GM12878 (cell line): ENCODE data around the gene VAV2.

Experiments
- BCL11A ChIP-seq: IDR thresholded peaks from 2 replicates; pipeline ENCODE4 v1.6.1; 2011; ENCODE audit warnings: low read depth, low read length
- BHLHE40 ChIP-seq, 2 experiments: fragments of 450-650 bp in 1 of 2; IDR thresholded peaks; 2 replicates each; pipeline ENCODE4 v1.6.1; 2011 to 2017; ENCODE audit warnings: low read depth in 2 of 2, borderline replicate concordance in 1 of 2, improper control_type of control experiment in 1 of 2, low read length in 1 of 2, mild to moderate bottlenecking in 1 of 2
- CBX5 ChIP-seq: sonication (generic); IDR thresholded peaks from 2 replicates; pipeline ENCODE4 v1.6.1; 2016; ENCODE audit warnings: low read depth, moderate library complexity, mild to moderate bottlenecking, inconsistent platforms
- DPF2 ChIP-seq: fragments of 450-650 bp; IDR thresholded peaks from 2 replicates; pipeline ENCODE4 v1.6.1; 2017; ENCODE audit warnings: mild to moderate bottlenecking
- EZH2 ChIP-seq: IDR thresholded peaks from 2 replicates; pipeline ENCODE4 v1.6.1; 2012; ENCODE audit warnings: low read depth, mild to moderate bottlenecking, control low read depth, inconsistent platforms, low read length, borderline replicate concordance; ENCODE audit not compliant: control insufficient read depth
- NFXL1 ChIP-seq: fragments of 450-650 bp; IDR thresholded peaks from 2 replicates; pipeline ENCODE4 v1.6.1; 2017; ENCODE audit warnings: antibody characterized with exemption, mild to moderate bottlenecking, borderline replicate concordance
- SMC3 ChIP-seq: IDR thresholded peaks from 2 replicates; pipeline ENCODE4 v1.6.1; 2011; ENCODE audit warnings: low read length, improper control_type of control experiment, borderline replicate concordance
- SPI1 ChIP-seq: IDR thresholded peaks from 2 replicates; pipeline ENCODE4 v1.6.1; 2011; ENCODE audit warnings: low read depth, mild to moderate bottlenecking, low read length, moderate library complexity, borderline replicate concordance; ENCODE audit not compliant: insufficient read depth
- TCF12 ChIP-seq: IDR thresholded peaks from 2 replicates; pipeline ENCODE4 v1.6.1; 2011; ENCODE audit warnings: low read depth, mild to moderate bottlenecking, low read length
- TF ChIP-seq, protein P1 (sequence below), 3 experiments: IDR thresholded peaks in 2 of 3; conservative IDR thresholded peaks in 1 of 3; 2 replicates each; pipeline ENCODE4 v1.5.1; 2011; ENCODE audit warnings: low read depth in 3 of 3, low read length in 3 of 3, mild to moderate bottlenecking in 3 of 3, control low read depth in 2 of 3, moderate library complexity in 2 of 3, inconsistent platforms in 1 of 3, mixed read lengths in 1 of 3; ENCODE audit not compliant: control insufficient read depth in 2 of 3, insufficient read depth in 1 of 3; ENCODE audit errors: extremely low read depth in 1 of 3
- TF ChIP-seq, protein P2 (sequence below): fragments of 450-650 bp; IDR thresholded peaks from 2 replicates; pipeline ENCODE4 v1.6.1; 2018; ENCODE audit warnings: borderline replicate concordance, mild to moderate bottlenecking; ENCODE audit not compliant: partially characterized antibody
- TF ChIP-seq, protein P3 (sequence below): IDR thresholded peaks from 2 replicates; pipeline ENCODE4 v1.6.1; 2012; ENCODE audit warnings: low read depth, low read length, improper control_type of control experiment
- TF ChIP-seq, protein P4 (sequence below): IDR thresholded peaks from 2 replicates; pipeline ENCODE4 v1.6.1; 2012; ENCODE audit warnings: mild to moderate bottlenecking, low read depth, low read length

DNA sequence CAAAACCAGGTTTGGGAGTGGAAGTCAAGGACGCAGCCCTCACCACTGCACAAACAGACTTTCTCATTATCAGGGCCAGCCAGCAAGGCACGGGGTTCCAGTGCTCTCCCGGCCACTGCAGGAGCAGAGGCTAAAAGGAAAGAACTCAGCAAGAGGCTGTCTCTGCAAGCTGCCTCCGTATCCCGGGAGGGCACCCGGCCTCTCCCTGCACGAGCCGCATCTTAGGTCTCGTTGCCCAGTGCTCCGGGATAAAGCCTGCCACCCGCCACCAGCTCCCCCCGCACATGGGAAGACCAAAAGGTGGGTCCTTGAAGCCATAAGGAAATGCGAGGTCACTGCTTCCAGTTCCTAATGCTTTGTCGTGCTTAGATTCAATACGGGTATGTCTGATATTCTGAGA lies 136.8 kb downstream of the VAV2 start:
- TF ChIP-seq, protein P1, sequence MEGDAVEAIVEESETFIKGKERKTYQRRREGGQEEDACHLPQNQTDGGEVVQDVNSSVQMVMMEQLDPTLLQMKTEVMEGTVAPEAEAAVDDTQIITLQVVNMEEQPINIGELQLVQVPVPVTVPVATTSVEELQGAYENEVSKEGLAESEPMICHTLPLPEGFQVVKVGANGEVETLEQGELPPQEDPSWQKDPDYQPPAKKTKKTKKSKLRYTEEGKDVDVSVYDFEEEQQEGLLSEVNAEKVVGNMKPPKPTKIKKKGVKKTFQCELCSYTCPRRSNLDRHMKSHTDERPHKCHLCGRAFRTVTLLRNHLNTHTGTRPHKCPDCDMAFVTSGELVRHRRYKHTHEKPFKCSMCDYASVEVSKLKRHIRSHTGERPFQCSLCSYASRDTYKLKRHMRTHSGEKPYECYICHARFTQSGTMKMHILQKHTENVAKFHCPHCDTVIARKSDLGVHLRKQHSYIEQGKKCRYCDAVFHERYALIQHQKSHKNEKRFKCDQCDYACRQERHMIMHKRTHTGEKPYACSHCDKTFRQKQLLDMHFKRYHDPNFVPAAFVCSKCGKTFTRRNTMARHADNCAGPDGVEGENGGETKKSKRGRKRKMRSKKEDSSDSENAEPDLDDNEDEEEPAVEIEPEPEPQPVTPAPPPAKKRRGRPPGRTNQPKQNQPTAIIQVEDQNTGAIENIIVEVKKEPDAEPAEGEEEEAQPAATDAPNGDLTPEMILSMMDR (IDR thresholded peaks at IDR 0.05 in 2 of 3, conservative IDR thresholded peaks at IDR 0.05 in 1 of 3; ENCODE audit: control insufficient read depth in 2 of 3, extremely low read depth in 1 of 3, insufficient read depth in 1 of 3, low read depth in 3 of 3, low read length in 3 of 3), result no peak
- TF ChIP-seq, protein P2, sequence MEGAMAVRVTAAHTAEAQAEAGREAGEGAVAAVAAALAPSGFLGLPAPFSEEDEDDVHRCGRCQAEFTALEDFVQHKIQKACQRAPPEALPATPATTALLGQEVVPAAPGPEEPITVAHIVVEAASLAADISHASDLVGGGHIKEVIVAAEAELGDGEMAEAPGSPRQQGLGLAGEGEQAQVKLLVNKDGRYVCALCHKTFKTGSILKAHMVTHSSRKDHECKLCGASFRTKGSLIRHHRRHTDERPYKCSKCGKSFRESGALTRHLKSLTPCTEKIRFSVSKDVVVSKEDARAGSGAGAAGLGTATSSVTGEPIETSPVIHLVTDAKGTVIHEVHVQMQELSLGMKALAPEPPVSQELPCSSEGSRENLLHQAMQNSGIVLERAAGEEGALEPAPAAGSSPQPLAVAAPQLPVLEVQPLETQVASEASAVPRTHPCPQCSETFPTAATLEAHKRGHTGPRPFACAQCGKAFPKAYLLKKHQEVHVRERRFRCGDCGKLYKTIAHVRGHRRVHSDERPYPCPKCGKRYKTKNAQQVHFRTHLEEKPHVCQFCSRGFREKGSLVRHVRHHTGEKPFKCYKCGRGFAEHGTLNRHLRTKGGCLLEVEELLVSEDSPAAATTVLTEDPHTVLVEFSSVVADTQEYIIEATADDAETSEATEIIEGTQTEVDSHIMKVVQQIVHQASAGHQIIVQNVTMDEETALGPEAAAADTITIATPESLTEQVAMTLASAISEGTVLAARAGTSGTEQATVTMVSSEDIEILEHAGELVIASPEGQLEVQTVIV, result no peak
- TF ChIP-seq SPI1 (no peak), EZH2 (no peak), NFXL1 (no peak), SMC3 (no peak), CBX5 (no peak), BCL11A (no peak), DPF2 (no peak), BHLHE40 (IDR thresholded peaks at IDR 0.05; ENCODE audit: borderline replicate concordance in 1 of 2, low read depth in 2 of 2, low read length in 1 of 2) (no peak), TCF12 (no peak)
- TF ChIP-seq, protein P3, sequence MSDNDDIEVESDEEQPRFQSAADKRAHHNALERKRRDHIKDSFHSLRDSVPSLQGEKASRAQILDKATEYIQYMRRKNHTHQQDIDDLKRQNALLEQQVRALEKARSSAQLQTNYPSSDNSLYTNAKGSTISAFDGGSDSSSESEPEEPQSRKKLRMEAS, result no peak
- TF ChIP-seq, protein P4, sequence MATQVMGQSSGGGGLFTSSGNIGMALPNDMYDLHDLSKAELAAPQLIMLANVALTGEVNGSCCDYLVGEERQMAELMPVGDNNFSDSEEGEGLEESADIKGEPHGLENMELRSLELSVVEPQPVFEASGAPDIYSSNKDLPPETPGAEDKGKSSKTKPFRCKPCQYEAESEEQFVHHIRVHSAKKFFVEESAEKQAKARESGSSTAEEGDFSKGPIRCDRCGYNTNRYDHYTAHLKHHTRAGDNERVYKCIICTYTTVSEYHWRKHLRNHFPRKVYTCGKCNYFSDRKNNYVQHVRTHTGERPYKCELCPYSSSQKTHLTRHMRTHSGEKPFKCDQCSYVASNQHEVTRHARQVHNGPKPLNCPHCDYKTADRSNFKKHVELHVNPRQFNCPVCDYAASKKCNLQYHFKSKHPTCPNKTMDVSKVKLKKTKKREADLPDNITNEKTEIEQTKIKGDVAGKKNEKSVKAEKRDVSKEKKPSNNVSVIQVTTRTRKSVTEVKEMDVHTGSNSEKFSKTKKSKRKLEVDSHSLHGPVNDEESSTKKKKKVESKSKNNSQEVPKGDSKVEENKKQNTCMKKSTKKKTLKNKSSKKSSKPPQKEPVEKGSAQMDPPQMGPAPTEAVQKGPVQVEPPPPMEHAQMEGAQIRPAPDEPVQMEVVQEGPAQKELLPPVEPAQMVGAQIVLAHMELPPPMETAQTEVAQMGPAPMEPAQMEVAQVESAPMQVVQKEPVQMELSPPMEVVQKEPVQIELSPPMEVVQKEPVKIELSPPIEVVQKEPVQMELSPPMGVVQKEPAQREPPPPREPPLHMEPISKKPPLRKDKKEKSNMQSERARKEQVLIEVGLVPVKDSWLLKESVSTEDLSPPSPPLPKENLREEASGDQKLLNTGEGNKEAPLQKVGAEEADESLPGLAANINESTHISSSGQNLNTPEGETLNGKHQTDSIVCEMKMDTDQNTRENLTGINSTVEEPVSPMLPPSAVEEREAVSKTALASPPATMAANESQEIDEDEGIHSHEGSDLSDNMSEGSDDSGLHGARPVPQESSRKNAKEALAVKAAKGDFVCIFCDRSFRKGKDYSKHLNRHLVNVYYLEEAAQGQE, result no peak
